H9 (cell line): ENCODE results near the gene NAPSA. TPM values are rescaled to one million over a fixed set of nuclear protein-coding genes. Genes with fewer than 3 reads are reported as not detected.

Experiments
- DNase-seq: peaks from one replicate; pipeline ENCODE4 v3.0.0-alpha.2; 2017
- H2AFZ ChIP-seq: one replicate; pipeline ENCODE4 v1.6.1; 2013; ENCODE audit warnings: mild to moderate bottlenecking, low read length, control low read depth, moderate library complexity
- H2AK5ac ChIP-seq: 2 replicates; pipeline ENCODE4 v1.6.1; 2013; ENCODE audit warnings: low read length, control low read depth, mixed read lengths; ENCODE audit not compliant: insufficient read length
- H2BK120ac ChIP-seq: one replicate; pipeline ENCODE4 v1.6.1; 2013; ENCODE audit warnings: low read depth, mild to moderate bottlenecking, low read length, control low read depth, inconsistent platforms; ENCODE audit not compliant: poor library complexity, severe bottlenecking
- H2BK12ac ChIP-seq: 2 replicates; pipeline ENCODE4 v1.6.1; 2013; ENCODE audit warnings: low read length, control low read depth, mixed read lengths, low read depth; ENCODE audit not compliant: insufficient read length
- H2BK15ac ChIP-seq: 2 replicates; pipeline ENCODE4 v1.6.1; 2013; ENCODE audit warnings: low read depth, low read length, control low read depth
- H2BK20ac ChIP-seq: one replicate; pipeline ENCODE4 v1.6.1; 2013; ENCODE audit warnings: low read depth, mild to moderate bottlenecking, low read length, control low read depth, inconsistent platforms; ENCODE audit not compliant: poor library complexity, severe bottlenecking
- H2BK5ac ChIP-seq: 2 replicates; pipeline ENCODE4 v1.6.1; 2013; ENCODE audit warnings: low read length, control low read depth, mixed read lengths; ENCODE audit not compliant: insufficient read length
- H3K14ac ChIP-seq: 2 replicates; pipeline ENCODE4 v1.6.1; 2013; ENCODE audit warnings: low read length, control low read depth; ENCODE audit not compliant: insufficient read depth
- H3K18ac ChIP-seq: 2 replicates; pipeline ENCODE4 v1.6.1; 2013; ENCODE audit warnings: low read depth, mild to moderate bottlenecking, mixed read lengths, low read length, control low read depth; ENCODE audit not compliant: insufficient read length
- H3K23ac ChIP-seq: 2 replicates; pipeline ENCODE4 v1.6.1; 2013; ENCODE audit warnings: low read length, control low read depth, mixed read lengths, low read depth; ENCODE audit not compliant: insufficient read length
- H3K23me2 ChIP-seq: 2 replicates; pipeline ENCODE4 v1.6.1; 2013; ENCODE audit warnings: low read depth, mild to moderate bottlenecking, mixed read lengths, low read length, control low read depth; ENCODE audit not compliant: insufficient read length, poor library complexity, severe bottlenecking
- H3K27ac ChIP-seq: 2 replicates; pipeline ENCODE4 v1.5.1; 2013; ENCODE audit warnings: low read length, control low read depth, mixed read lengths, low read depth; ENCODE audit not compliant: insufficient read length
- H3K27me3 ChIP-seq: 2 replicates; pipeline ENCODE4 v1.6.1; 2013; ENCODE audit warnings: low read length, control low read depth, inconsistent platforms; ENCODE audit not compliant: insufficient read depth
- H3K4ac ChIP-seq: 2 replicates; pipeline ENCODE4 v1.6.1; 2013; ENCODE audit warnings: low read depth, mild to moderate bottlenecking, control low read depth, inconsistent platforms, low read length, moderate library complexity
- H3K4me1 ChIP-seq: 2 replicates; pipeline ENCODE4 v1.6.1; 2013; ENCODE audit warnings: low read length, control low read depth, inconsistent platforms; ENCODE audit not compliant: insufficient read depth
- H3K4me2 ChIP-seq: 2 replicates; pipeline ENCODE4 v1.6.1; 2013; ENCODE audit warnings: low read length, control low read depth, mixed read lengths; ENCODE audit not compliant: insufficient read length, insufficient read depth
- H3K56ac ChIP-seq: 2 replicates; pipeline ENCODE4 v1.6.1; 2013; ENCODE audit warnings: low read depth, mild to moderate bottlenecking, mixed read lengths, low read length, control low read depth; ENCODE audit not compliant: insufficient read length
- H3K79me1 ChIP-seq: 2 replicates; pipeline ENCODE4 v1.6.1; 2013; ENCODE audit warnings: low read depth, mild to moderate bottlenecking, moderate library complexity, low read length, control low read depth, inconsistent platforms; ENCODE audit not compliant: insufficient read depth, poor library complexity, severe bottlenecking
- H3K79me2 ChIP-seq: 2 replicates; pipeline ENCODE4 v1.6.1; 2013; ENCODE audit warnings: low read length, control low read depth, inconsistent platforms; ENCODE audit not compliant: insufficient read depth
- H3K9ac ChIP-seq: 2 replicates; pipeline ENCODE4 v1.6.1; 2013; ENCODE audit warnings: low read length, control low read depth, mixed read lengths; ENCODE audit not compliant: insufficient read length; ENCODE audit errors: extremely low read depth
- H3K9me3 ChIP-seq: one replicate; pipeline ENCODE4 v1.6.1; 2013; ENCODE audit warnings: low read depth, low read length, inconsistent platforms; ENCODE audit not compliant: control insufficient read depth
- H3T11ph ChIP-seq: one replicate; pipeline ENCODE4 v1.6.1; 2013; ENCODE audit warnings: mild to moderate bottlenecking, low read length, control low read depth, inconsistent platforms
- H4K20me1 ChIP-seq: one replicate; pipeline ENCODE4 v1.6.1; 2013; ENCODE audit not compliant: control insufficient read depth, insufficient read length, insufficient read depth
- H4K5ac ChIP-seq: 2 replicates; pipeline ENCODE4 v1.6.1; 2013; ENCODE audit warnings: low read depth, mild to moderate bottlenecking, mixed read lengths, low read length, control low read depth; ENCODE audit not compliant: insufficient read length
- H4K8ac ChIP-seq: replicated peaks from 2 replicates; pipeline ENCODE4 v1.6.1; 2013; ENCODE audit warnings: low read length, control low read depth, mixed read lengths, low read depth; ENCODE audit not compliant: insufficient read length
- H4K91ac ChIP-seq: 2 replicates; pipeline ENCODE4 v1.6.1; 2013; ENCODE audit warnings: low read depth, mild to moderate bottlenecking, moderate library complexity, mixed read lengths, low read length, control low read depth; ENCODE audit not compliant: insufficient read length
- H3K27ac Mint-ChIP-seq, 3 experiments: 2 replicates in 2 of 3; 3 replicates in 1 of 3; pipeline ENCODE4 v1.8.0; 2020 to 2021; ENCODE audit warnings: mixed read lengths in 3 of 3, mild to moderate bottlenecking in 1 of 3, moderate library complexity in 1 of 3
- H3K27me3 Mint-ChIP-seq: 2 replicates; pipeline ENCODE4 v1.8.0; 2021; ENCODE audit warnings: low read depth, mild to moderate bottlenecking, moderate library complexity, mixed read lengths
- H3K36me3 Mint-ChIP-seq, 3 experiments: 2 replicates in 2 of 3; 3 replicates in 1 of 3; pipeline ENCODE4 v1.8.0; 2020 to 2021; ENCODE audit warnings: low read depth in 3 of 3, mixed read lengths in 3 of 3; ENCODE audit not compliant: insufficient read depth in 1 of 3
- H3K4me1 Mint-ChIP-seq, 2 experiments: 2 replicates each; pipeline ENCODE4 v1.8.0; 2020; ENCODE audit warnings: mixed read lengths in 2 of 2
- H3K4me3 Mint-ChIP-seq, 2 experiments: 2 replicates in 1 of 2; 3 replicates in 1 of 2; pipeline ENCODE4 v1.8.0; 2020 to 2021; ENCODE audit warnings: mild to moderate bottlenecking in 2 of 2, mixed read lengths in 2 of 2, moderate library complexity in 1 of 2
- H3K9me3 Mint-ChIP-seq, 2 experiments: 2 replicates in 1 of 2; 3 replicates in 1 of 2; pipeline ENCODE4 v1.8.0; 2020; ENCODE audit warnings: mild to moderate bottlenecking in 2 of 2, mixed read lengths in 2 of 2, moderate library complexity in 1 of 2
- WGBS: extraction: QIAGEN DNeasy Blood & Tissue Kit; methylation state at CpG from one replicate; pipeline ENCODE4 v1.1.7; 2013; ENCODE audit warnings: missing lambda C conversion rate, low lambda C conversion rate, mixed read lengths; ENCODE audit not compliant: insufficient read length; ENCODE audit errors: extremely low coverage; 5-methylcytosine and 5-hydroxymethylcytosine counted together
- total RNA-seq: library from RNA; stranded (reverse); gene quantifications from 2 replicates; pipeline ENCODE4 v1.2.1, GENCODE V29; 2021
- TF ChIP-seq, protein P1 (sequence below): fragments of 200-600 bp; sonication (generic); conservative IDR thresholded peaks from 3 replicates; pipeline ENCODE4 v1.8.0; 2021; ENCODE audit warnings: antibody characterized with exemption, mild to moderate bottlenecking

NAPSA gene
- total RNA-seq, 1 experiment from 2014 or later, result 0.44 TPM

- H3T11ph ChIP-seq, result no peak overlapping the region
- H4K5ac ChIP-seq, result no peak overlapping the region
- no peak overlapping the region for H3K14ac ChIP-seq
- no peak overlapping the region for H3K27ac ChIP-seq
- peaks cover 2% of the 10 kb centered on the region; the same call in 1 of the 2 replicates for H3K79me2 ChIP-seq
- H3K79me1 ChIP-seq, result no peaks in the 10 kb centered on the region
- Mint-ChIP-seq H3K27ac (peak overlapping the region in 2 of 3 experiments; percentile 30 to 83; a peak in 2 of 7 replicates), H3K4me1 (no peaks in the 10 kb centered on the region), H3K9me3 (no peaks in the 10 kb centered on the region), H3K36me3 (peaks cover 23 to 47% (median 38%) of the 10 kb centered on the region in 3 experiments), H3K4me3 (no peak overlapping the region), H3K27me3 (no peaks in the 10 kb centered on the region)
- no peak overlapping the region for H2AFZ ChIP-seq
- no peak for DNase-seq
- no peak overlapping the region for H2BK20ac ChIP-seq
- H4K20me1 ChIP-seq, result no peaks in the 10 kb centered on the region
- TF ChIP-seq, protein P1, sequence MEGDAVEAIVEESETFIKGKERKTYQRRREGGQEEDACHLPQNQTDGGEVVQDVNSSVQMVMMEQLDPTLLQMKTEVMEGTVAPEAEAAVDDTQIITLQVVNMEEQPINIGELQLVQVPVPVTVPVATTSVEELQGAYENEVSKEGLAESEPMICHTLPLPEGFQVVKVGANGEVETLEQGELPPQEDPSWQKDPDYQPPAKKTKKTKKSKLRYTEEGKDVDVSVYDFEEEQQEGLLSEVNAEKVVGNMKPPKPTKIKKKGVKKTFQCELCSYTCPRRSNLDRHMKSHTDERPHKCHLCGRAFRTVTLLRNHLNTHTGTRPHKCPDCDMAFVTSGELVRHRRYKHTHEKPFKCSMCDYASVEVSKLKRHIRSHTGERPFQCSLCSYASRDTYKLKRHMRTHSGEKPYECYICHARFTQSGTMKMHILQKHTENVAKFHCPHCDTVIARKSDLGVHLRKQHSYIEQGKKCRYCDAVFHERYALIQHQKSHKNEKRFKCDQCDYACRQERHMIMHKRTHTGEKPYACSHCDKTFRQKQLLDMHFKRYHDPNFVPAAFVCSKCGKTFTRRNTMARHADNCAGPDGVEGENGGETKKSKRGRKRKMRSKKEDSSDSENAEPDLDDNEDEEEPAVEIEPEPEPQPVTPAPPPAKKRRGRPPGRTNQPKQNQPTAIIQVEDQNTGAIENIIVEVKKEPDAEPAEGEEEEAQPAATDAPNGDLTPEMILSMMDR, result no peak
- H3K9ac ChIP-seq, result no peak overlapping the region
- no peaks in the 10 kb centered on the region for H3K9me3 ChIP-seq
- no peak overlapping the region for H3K4me2 ChIP-seq
- H2BK15ac ChIP-seq, result no peak overlapping the region
- no peak overlapping the region for H3K23ac ChIP-seq
- no peaks in the 10 kb centered on the region for H3K27me3 ChIP-seq
- H2BK12ac ChIP-seq, result no peak overlapping the region
- WGBS, result no CpG with 5 or more reads among the region's 13 CpGs
- H3K4ac ChIP-seq, result no peak overlapping the region
- no peaks in the 10 kb centered on the region for H3K23me2 ChIP-seq
- H3K4me1 ChIP-seq, result no peaks in the 10 kb centered on the region
- no peak overlapping the region for H2BK120ac ChIP-seq
- H4K91ac ChIP-seq, result no peak overlapping the region
- no peak overlapping the region for H3K56ac ChIP-seq
- H2BK5ac ChIP-seq, result no peak overlapping the region
- H4K8ac ChIP-seq, result no peak overlapping the region
- H2AK5ac ChIP-seq, result no peak overlapping the region
- H3K18ac ChIP-seq, result no peak overlapping the region
These were observed 33.4 kb upstream of the NAPSA start for GRCh38 chr19:50398675-50399367.
